ENCODE measurements around the gene PCDHGA11. TPM values are rescaled to one million over a fixed set of nuclear protein-coding genes. Genes with fewer than 3 reads are reported as not detected.

Gene PCDHGA11
- total and polyA plus RNA-seq, 2 of the 4 experiments (the other 2 are of a cell fraction) = 5.4 to 6.9 TPM

DNA sequence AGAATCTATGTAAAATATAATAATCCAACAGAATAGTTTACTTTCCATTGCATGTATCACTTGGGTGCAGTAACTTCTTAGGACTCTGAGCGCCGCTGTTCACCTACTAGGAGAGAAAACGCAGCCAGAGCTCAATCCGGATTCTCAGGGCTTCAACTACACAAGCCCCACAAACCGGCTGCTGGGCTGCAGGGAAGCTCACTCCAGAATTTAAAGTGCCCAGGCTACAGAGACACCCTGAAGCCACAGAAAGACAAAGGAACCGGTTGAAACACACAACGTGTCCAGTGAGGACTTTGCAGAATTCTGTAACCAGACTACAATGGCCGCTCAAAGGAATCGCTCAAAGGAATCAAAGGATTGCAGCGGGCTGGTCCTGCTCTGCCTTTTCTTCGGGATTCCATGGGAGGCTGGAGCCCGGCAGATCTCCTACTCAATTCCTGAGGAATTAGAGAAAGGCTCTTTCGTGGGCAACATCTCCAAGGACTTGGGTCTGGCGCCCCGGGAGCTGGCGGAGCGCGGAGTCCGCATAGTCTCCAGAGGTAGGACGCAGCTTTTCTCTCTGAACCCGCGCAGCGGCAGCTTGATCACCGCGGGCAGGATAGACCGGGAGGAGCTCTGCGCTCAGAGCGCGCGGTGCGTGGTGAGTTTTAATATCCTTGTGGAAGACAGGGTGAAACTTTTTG lies 7.9 kb upstream of the PCDHGA11 start, which contains the start of gene PCDHGA10:
Gene PCDHGA10, plus strand, starts transcription at position 134 of the 686 bp plus-strand sequence. Its CDS starts 189 bp downstream, at position 323.
- peak within 1 kb of the TSS; percentile 85 for H2AFZ ChIP-seq (replicated peaks; ENCODE audit: low read length, poor library complexity)

More for the DNA sequence above, 7.9 kb upstream of the PCDHGA11 start, which contains the start of gene PCDHGA10:
- no peaks in the 10 kb centered on the region for H4K20me1 ChIP-seq (ENCODE audit: insufficient read depth, low read length)
- in situ Hi-C loops (cut with MboI; ENCODE audit: low sequenced_read_pairs) (no loop called here), dilution Hi-C loops (cut with HindIII; ENCODE audit: low sequenced_read_pairs, unreplicated experiment) (no loop called here), intact Hi-C loops (cut with micrococcal nuclease) (loop anchor here (1.0 to 5.0 kb wide), 2 partner anchors 86 to 111 kb away; no protein-coding TSS in a partner anchor)
- peak within 1 kb of the TSS; percentile 65; the same call in 1 of the 2 replicates for H3K27ac ChIP-seq (ENCODE audit: insufficient read depth, low read length)
- H2BK15ac ChIP-seq (ENCODE audit: low read depth, low read length) = no peak within 1 kb of the TSS
- H3K18ac ChIP-seq (ENCODE audit: low read depth, low read length) = no peak within 1 kb of the TSS; the same call in 1 of the 2 replicates
- H3K56ac ChIP-seq (ENCODE audit: extremely low read depth, insufficient read depth, low read length) = peak within 1 kb of the TSS; percentile 28; the same call in 1 of the 2 replicates
- H3K14ac ChIP-seq (replicated peaks; ENCODE audit: low read depth, low read length) = no peak within 1 kb of the TSS
- H2BK20ac ChIP-seq (ENCODE audit: low read depth, low read length) = no peak within 1 kb of the TSS
- H4K5ac ChIP-seq (ENCODE audit: low read depth, low read length) = no peak within 1 kb of the TSS
- H4K8ac ChIP-seq (ENCODE audit: low read depth in 2 of 2, low read length in 2 of 2) = peak within 1 kb of the TSS in 1 of 2 experiments; percentile 61; a peak in 2 of 4 replicates
- no peaks in the 10 kb centered on the region for H3K4me1 ChIP-seq (ENCODE audit: control insufficient read depth, insufficient read depth, low read length)
- no peak within 1 kb of the TSS for H2BK120ac ChIP-seq (ENCODE audit: low read depth, low read length)
- 0 out of 2 replicates have a peak within 1 kb of the TSS, but pooled peaks have one; percentile 4 for H4K91ac ChIP-seq (ENCODE audit: insufficient read depth, low read depth, low read length)
- H3K4me3 ChIP-seq (ENCODE audit: insufficient read depth, low read depth, low read length) = peak within 1 kb of the TSS; percentile 55
- no peak within 1 kb of the TSS for H3K4ac ChIP-seq (ENCODE audit: low read depth, low read length)
- CTCF ChIA-PET = interaction anchor here (0.5 to 2.8 kb wide), 19 partner anchors 11 to 1084 kb away, joined by 3 to 25 read pairs (median 4); partner anchors contain the start of genes PCDHB11, PCDHGA1, PCDHGB5 and TAF7
- H2AK9ac ChIP-seq (replicated peaks; ENCODE audit: low read depth, low read length, poor library complexity) = peak within 1 kb of the TSS; percentile 23
- no peaks in the 10 kb centered on the region for H3K9me1 ChIP-seq (ENCODE audit: insufficient read depth, low read length)
- no peak within 1 kb of the TSS for H2AK5ac ChIP-seq (ENCODE audit: low read depth, low read length)
- ATAC-seq (ENCODE audit: low read depth) (peak; percentile 77), DNase-seq (peak; percentile 80)
- H3K36me3 ChIP-seq (ENCODE audit: control insufficient read depth, insufficient read depth, low read length) = peaks cover 11% of the 10 kb centered on the region; the same call in 1 of the 2 replicates
- no peak within 1 kb of the TSS for H3K23ac ChIP-seq (ENCODE audit: low read depth, low read length)
- POLR2A ChIA-PET (ENCODE audit: unreplicated experiment) = interaction anchor here (0.7 kb wide), 1 partner anchor 145 kb away, joined by 4 read pairs; no protein-coding TSS in a partner anchor
- peak within 1 kb of the TSS; percentile 62 for H3K9ac ChIP-seq (ENCODE audit: low read depth, low read length)
- H3K79me1 ChIP-seq (ENCODE audit: low read depth in 1 of 2, low read length in 2 of 2) = peaks cover 7 to 8% of the 10 kb centered on the region in 2 experiments; a peak in 2 of 4 replicates
- H3K9me3 ChIP-seq (ENCODE audit: control insufficient read depth, insufficient read depth, low read length) = peaks cover 50% of the 10 kb centered on the region
- H3K4me2 ChIP-seq (ENCODE audit: low read depth, low read length) = peak within 1 kb of the TSS; percentile 72
- WGBS, 2 experiments (ENCODE audit: extremely low coverage in 2 of 2, insufficient read length in 1 of 2) = 26% methylated on average over 20 of the region's 31 CpGs; no CpG with 5 or more reads in 1 of the 2 experiments
- TF ChIP-seq RAD21 (IDR thresholded peaks at IDR 0.05; ENCODE audit: low read length) (peak; percentile 61), SMC3 (IDR thresholded peaks at IDR 0.05; ENCODE audit: low read depth, low read length) (peak; percentile 67), MAZ (IDR thresholded peaks at IDR 0.05; ENCODE audit: borderline replicate concordance, low read depth, low read length) (no peak), MAFK (IDR thresholded peaks at IDR 0.05; ENCODE audit: low read depth, low read length) (no peak), POLR2A (IDR thresholded peaks at IDR 0.05; ENCODE audit: low read depth, low read length) (no peak), CEBPB (IDR thresholded peaks at IDR 0.05; ENCODE audit: low read depth, low read length) (no peak)
- TF ChIP-seq, protein P1, sequence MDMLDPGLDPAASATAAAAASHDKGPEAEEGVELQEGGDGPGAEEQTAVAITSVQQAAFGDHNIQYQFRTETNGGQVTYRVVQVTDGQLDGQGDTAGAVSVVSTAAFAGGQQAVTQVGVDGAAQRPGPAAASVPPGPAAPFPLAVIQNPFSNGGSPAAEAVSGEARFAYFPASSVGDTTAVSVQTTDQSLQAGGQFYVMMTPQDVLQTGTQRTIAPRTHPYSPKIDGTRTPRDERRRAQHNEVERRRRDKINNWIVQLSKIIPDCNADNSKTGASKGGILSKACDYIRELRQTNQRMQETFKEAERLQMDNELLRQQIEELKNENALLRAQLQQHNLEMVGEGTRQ (IDR thresholded peaks at IDR 0.05; ENCODE audit: low read depth, low read length) = no peak
- TF ChIP-seq, protein P2, sequence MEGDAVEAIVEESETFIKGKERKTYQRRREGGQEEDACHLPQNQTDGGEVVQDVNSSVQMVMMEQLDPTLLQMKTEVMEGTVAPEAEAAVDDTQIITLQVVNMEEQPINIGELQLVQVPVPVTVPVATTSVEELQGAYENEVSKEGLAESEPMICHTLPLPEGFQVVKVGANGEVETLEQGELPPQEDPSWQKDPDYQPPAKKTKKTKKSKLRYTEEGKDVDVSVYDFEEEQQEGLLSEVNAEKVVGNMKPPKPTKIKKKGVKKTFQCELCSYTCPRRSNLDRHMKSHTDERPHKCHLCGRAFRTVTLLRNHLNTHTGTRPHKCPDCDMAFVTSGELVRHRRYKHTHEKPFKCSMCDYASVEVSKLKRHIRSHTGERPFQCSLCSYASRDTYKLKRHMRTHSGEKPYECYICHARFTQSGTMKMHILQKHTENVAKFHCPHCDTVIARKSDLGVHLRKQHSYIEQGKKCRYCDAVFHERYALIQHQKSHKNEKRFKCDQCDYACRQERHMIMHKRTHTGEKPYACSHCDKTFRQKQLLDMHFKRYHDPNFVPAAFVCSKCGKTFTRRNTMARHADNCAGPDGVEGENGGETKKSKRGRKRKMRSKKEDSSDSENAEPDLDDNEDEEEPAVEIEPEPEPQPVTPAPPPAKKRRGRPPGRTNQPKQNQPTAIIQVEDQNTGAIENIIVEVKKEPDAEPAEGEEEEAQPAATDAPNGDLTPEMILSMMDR (conservative IDR thresholded peaks at IDR 0.05; ENCODE audit: low read depth, low read length) = peak; percentile 70
- H2BK5ac ChIP-seq (ENCODE audit: low read depth, low read length, poor library complexity, severe bottlenecking) = no peak within 1 kb of the TSS
- BruUV-seq (replicated peaks) = no TSS peak
- H3K27me3 ChIP-seq (ENCODE audit: control insufficient read depth, insufficient read depth, low read length) = no peaks in the 10 kb centered on the region
